Dermis blood vessel endothelial cell (primary cell): Measurements from ENCODE around the gene NR5A2. TPM values are rescaled to one million over a fixed set of nuclear protein-coding genes. Genes with fewer than 3 reads are reported as not detected.
A peak's percentile ranks its signal among the peaks of the same experiment; 100 is the strongest.

ENCODE experiments used
- DNase-seq: peaks from one replicate; pipeline ENCODE4 v3.0.0; 2010
- total RNA-seq: library from RNA; depleted of rRNA; stranded (reverse); fragments of >200 nt; gene quantifications from 2 replicates; pipeline ENCODE4 v1.2.3, GENCODE V29; 2014

NR5A2 gene
- total RNA-seq, 1 donor from 2014 or later, result 16.0 TPM

GRCh38 chr1:200128944-200129879 lies 101.7 kb downstream of the NR5A2 start:
- no peak for DNase-seq

- no peak for DNase-seq
Observed at GRCh38 chr1:200130552-200130951, 103.0 kb downstream of the NR5A2 start.

GRCh38 chr1:200131551-200132125 lies 104.1 kb downstream of the NR5A2 start:
- DNase-seq, result peak; percentile 20

GRCh38 chr1:200133123-200133522 lies 105.6 kb downstream of the NR5A2 start:
- DNase-seq, result no peak

GRCh38 chr1:200134116-200134515 lies 106.6 kb downstream of the NR5A2 start:
- no peak for DNase-seq

- no peak for DNase-seq
Observed at GRCh38 chr1:200136384-200136783, 108.9 kb downstream of the NR5A2 start.

- DNase-seq, result peak; percentile 83
Observed at GRCh38 chr1:200139661-200140250, 112.2 kb downstream of the NR5A2 start.

GRCh38 chr1:200143347-200143746 lies 115.8 kb downstream of the NR5A2 start:
- no peak for DNase-seq

- no peak for DNase-seq
Observed at GRCh38 chr1:200146100-200146499, 118.6 kb downstream of the NR5A2 start.

GRCh38 chr1:200147094-200147493 lies 119.6 kb downstream of the NR5A2 start:
- DNase-seq, result no peak

GRCh38 chr1:200147742-200148141 lies 120.2 kb downstream of the NR5A2 start:
- DNase-seq, result no peak

- DNase-seq, result no peak
Observed at GRCh38 chr1:200150006-200150405, 122.5 kb downstream of the NR5A2 start.

- DNase-seq, result peak; percentile 25
Observed at GRCh38 chr1:200150721-200151120, 123.2 kb downstream of the NR5A2 start.

- no peak for DNase-seq
Observed at GRCh38 chr1:200152336-200152735, 124.8 kb downstream of the NR5A2 start.

- DNase-seq, result peak; percentile 57
Observed at GRCh38 chr1:200153277-200154055, 126.0 kb downstream of the NR5A2 start.

GRCh38 chr1:200154069-200154767 lies 126.7 kb downstream of the NR5A2 start:
- DNase-seq, result peak; percentile 94

- DNase-seq, result no peak
Observed at GRCh38 chr1:200157715-200158114, 130.2 kb downstream of the NR5A2 start.

- no peak for DNase-seq
Observed at GRCh38 chr1:200161801-200162200, 134.3 kb downstream of the NR5A2 start.

- DNase-seq, result no peak
Observed at GRCh38 chr1:200162258-200162657, 134.7 kb downstream of the NR5A2 start.

- no peak for DNase-seq
Observed at GRCh38 chr1:200162877-200163276, 135.4 kb downstream of the NR5A2 start.

- DNase-seq, result no peak
Observed at GRCh38 chr1:200163911-200164310, 136.4 kb downstream of the NR5A2 start.
